ENCODE results near the gene TPM2.

DNA sequence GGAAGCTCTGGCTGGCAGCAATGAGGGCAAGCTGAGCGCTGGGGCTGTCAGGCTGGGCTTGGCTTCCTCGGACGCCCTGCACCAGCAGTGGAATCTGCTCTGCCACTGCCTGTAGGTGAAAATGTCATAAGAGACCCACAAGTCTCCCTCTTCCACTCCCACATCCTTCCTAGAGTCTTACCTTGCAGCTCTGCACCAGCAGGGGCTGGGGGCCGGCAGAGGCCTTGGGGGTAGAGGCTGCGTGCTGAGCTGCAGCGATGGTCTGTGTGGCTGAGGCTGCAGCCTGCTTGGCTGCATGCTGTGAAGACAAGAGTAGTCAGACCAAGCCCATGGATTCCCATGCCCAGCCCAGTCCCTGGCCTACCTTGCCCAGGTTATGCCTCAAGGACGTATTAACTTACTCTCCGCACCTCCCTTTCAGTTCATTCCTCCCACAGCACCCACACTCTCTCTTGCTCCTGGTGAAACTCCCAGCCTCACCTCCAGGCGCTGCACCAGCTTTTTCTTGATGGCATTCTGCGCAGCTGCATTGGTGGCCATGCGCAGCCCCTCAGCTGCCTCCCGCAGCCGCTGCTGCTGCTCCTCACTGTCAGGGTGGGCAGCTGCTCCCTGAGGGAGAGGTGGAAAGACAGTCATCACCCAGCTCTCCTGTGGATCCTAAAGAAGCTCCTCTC, 25.0 kb upstream of the TPM2 start:
- TF ChIP-seq ZNF565 (CRISPR knock-in tag; conservative IDR thresholded peaks at IDR 0.05; ENCODE audit: low read depth) (no peak), ZNF70 (CRISPR knock-in tag; IDR thresholded peaks at IDR 0.05) (no peak), BACH2 (CRISPR knock-in tag; IDR thresholded peaks at IDR 0.05; ENCODE audit: borderline replicate concordance) (no peak)
- TF ChIP-seq, protein P1, sequence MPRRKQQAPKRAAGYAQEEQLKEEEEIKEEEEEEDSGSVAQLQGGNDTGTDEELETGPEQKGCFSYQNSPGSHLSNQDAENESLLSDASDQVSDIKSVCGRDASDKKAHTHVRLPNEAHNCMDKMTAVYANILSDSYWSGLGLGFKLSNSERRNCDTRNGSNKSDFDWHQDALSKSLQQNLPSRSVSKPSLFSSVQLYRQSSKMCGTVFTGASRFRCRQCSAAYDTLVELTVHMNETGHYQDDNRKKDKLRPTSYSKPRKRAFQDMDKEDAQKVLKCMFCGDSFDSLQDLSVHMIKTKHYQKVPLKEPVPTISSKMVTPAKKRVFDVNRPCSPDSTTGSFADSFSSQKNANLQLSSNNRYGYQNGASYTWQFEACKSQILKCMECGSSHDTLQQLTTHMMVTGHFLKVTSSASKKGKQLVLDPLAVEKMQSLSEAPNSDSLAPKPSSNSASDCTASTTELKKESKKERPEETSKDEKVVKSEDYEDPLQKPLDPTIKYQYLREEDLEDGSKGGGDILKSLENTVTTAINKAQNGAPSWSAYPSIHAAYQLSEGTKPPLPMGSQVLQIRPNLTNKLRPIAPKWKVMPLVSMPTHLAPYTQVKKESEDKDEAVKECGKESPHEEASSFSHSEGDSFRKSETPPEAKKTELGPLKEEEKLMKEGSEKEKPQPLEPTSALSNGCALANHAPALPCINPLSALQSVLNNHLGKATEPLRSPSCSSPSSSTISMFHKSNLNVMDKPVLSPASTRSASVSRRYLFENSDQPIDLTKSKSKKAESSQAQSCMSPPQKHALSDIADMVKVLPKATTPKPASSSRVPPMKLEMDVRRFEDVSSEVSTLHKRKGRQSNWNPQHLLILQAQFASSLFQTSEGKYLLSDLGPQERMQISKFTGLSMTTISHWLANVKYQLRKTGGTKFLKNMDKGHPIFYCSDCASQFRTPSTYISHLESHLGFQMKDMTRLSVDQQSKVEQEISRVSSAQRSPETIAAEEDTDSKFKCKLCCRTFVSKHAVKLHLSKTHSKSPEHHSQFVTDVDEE (CRISPR knock-in tag; IDR thresholded peaks at IDR 0.05) = no peak
- TF ChIP-seq, protein P2, sequence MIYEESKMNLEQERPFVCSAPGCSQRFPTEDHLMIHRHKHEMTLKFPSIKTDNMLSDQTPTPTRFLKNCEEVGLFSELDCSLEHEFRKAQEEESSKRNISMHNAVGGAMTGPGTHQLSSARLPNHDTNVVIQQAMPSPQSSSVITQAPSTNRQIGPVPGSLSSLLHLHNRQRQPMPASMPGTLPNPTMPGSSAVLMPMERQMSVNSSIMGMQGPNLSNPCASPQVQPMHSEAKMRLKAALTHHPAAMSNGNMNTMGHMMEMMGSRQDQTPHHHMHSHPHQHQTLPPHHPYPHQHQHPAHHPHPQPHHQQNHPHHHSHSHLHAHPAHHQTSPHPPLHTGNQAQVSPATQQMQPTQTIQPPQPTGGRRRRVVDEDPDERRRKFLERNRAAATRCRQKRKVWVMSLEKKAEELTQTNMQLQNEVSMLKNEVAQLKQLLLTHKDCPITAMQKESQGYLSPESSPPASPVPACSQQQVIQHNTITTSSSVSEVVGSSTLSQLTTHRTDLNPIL (CRISPR knock-in tag; IDR thresholded peaks at IDR 0.05; ENCODE audit: low read depth) = no peak
